GM19351 (cell line): ENCODE data around the gene CHPF2.

Experiments used
- ATAC-seq: cut with Tn5 transposase; IDR thresholded peaks from one replicate; pipeline ENCODE4 v1.9.1; 2021; ENCODE audit warnings: mild to moderate bottlenecking, moderate library complexity; ENCODE audit not compliant: unreplicated experiment

CHPF2 gene

GRCh38 chr7:151281686-151282085 lies 49.4 kb downstream of the CHPF2 start:
- ATAC-seq: no peak

- no peak for ATAC-seq
These were observed 49.8 kb downstream of the CHPF2 start for GRCh38 chr7:151282111-151282510.

GRCh38 chr7:151283302-151283701 lies 51.0 kb downstream of the CHPF2 start:
- ATAC-seq: no peak

- ATAC-seq: no peak
These were observed 53.9 kb downstream of the CHPF2 start for GRCh38 chr7:151286148-151286547.
